ENCODE data around the gene TPST2.
"Not testable (repeated sequence)": the region's sequence is repeated elsewhere in the genome, so short reads cannot be mapped to it uniquely, and the experiment has no call there.

The TPST2 gene

GRCh38 chr22:26534874-26535602 is 54.9 kb downstream of the TPST2 start:
- DNase-seq (ENCODE audit: low read depth in 1 of 2, low spot score in 1 of 2) = no peak

GRCh38 chr22:26534171-26534855 is 55.6 kb downstream of the TPST2 start:
- no peak for DNase-seq (ENCODE audit: low read depth in 1 of 2, low spot score in 1 of 2)

GRCh38 chr22:26529345-26529744 is 60.6 kb downstream of the TPST2 start:
- DNase-seq (ENCODE audit: low read depth in 1 of 2, low spot score in 1 of 2) = no peak

- DNase-seq (ENCODE audit: low read depth in 1 of 2, low spot score in 1 of 2) = not testable (repeated sequence)
Measured at GRCh38 chr22:26528518-26528917, 61.4 kb downstream of the TPST2 start.

GRCh38 chr22:26527574-26528465 is 62.1 kb downstream of the TPST2 start:
- DNase-seq (ENCODE audit: low read depth in 1 of 2, low spot score in 1 of 2) = no peak

GRCh38 chr22:26527167-26527566 is 62.8 kb downstream of the TPST2 start:
- DNase-seq (ENCODE audit: low read depth in 1 of 2, low spot score in 1 of 2) = no peak

- DNase-seq (ENCODE audit: low read depth in 1 of 2, low spot score in 1 of 2) = no peak
Measured at GRCh38 chr22:26525946-26526564, 63.9 kb downstream of the TPST2 start.

GRCh38 chr22:26524870-26525269 is 65.1 kb downstream of the TPST2 start:
- DNase-seq (ENCODE audit: low read depth in 1 of 2, low spot score in 1 of 2) = no peak

- DNase-seq (ENCODE audit: low read depth in 1 of 2, low spot score in 1 of 2) = no peak
Measured at GRCh38 chr22:26522592-26522991, 67.3 kb downstream of the TPST2 start.

GRCh38 chr22:26522012-26522411 is 67.9 kb downstream of the TPST2 start:
- DNase-seq (ENCODE audit: low read depth in 1 of 2, low spot score in 1 of 2) = no peak

- no peak for DNase-seq (ENCODE audit: low read depth in 1 of 2, low spot score in 1 of 2)
Measured at GRCh38 chr22:26517429-26517828, 72.5 kb downstream of the TPST2 start.

- no peak for DNase-seq (ENCODE audit: low read depth in 1 of 2, low spot score in 1 of 2)
Measured at GRCh38 chr22:26516503-26516902, 73.4 kb downstream of the TPST2 start.

- no peak for DNase-seq (ENCODE audit: low read depth in 1 of 2, low spot score in 1 of 2)
Measured at GRCh38 chr22:26515931-26516330, 74.0 kb downstream of the TPST2 start.

GRCh38 chr22:26514419-26515161 is 75.3 kb downstream of the TPST2 start:
- no peak for DNase-seq (ENCODE audit: low read depth in 1 of 2, low spot score in 1 of 2)

GRCh38 chr22:26513838-26514237 is 76.1 kb downstream of the TPST2 start:
- no peak for DNase-seq (ENCODE audit: low read depth in 1 of 2, low spot score in 1 of 2)

- peak; percentile 90 to 91 for DNase-seq (ENCODE audit: low read depth in 1 of 2, low spot score in 1 of 2)
Measured at GRCh38 chr22:26512149-26512793, 77.7 kb downstream of the TPST2 start, which contains the start of gene TFIP11. TFIP11 (minus strand) TSS chr22:26512473; CDS start chr22:26510272, 2,201 bp downstream.

GRCh38 chr22:26508148-26508547 is 81.8 kb downstream of the TPST2 start:
- no peak for DNase-seq (ENCODE audit: low read depth in 1 of 2, low spot score in 1 of 2)

GRCh38 chr22:26503758-26504157 is 86.2 kb downstream of the TPST2 start:
- no peak for DNase-seq (ENCODE audit: low read depth in 1 of 2, low spot score in 1 of 2)

- peak in 1 of 2 donors; percentile 38 for DNase-seq (ENCODE audit: low read depth in 1 of 2, low spot score in 1 of 2)
Measured at GRCh38 chr22:26502688-26503561, 87.0 kb downstream of the TPST2 start.

Data from activated CD4-positive, alpha-beta T cell treated with anti-CD3 and anti-CD28 coated beads, Interleukin-2, amount 50 U/mL, for 24 hours (primary cell).